GM18867 (cell line): ENCODE data around the gene EIPR1.

Experiments used
- ATAC-seq: cut with Tn5 transposase; IDR thresholded peaks from one replicate; pipeline ENCODE4 v1.9.1; 2021; ENCODE audit warnings: mild to moderate bottlenecking, moderate library complexity; ENCODE audit not compliant: unreplicated experiment

The EIPR1 gene

DNA sequence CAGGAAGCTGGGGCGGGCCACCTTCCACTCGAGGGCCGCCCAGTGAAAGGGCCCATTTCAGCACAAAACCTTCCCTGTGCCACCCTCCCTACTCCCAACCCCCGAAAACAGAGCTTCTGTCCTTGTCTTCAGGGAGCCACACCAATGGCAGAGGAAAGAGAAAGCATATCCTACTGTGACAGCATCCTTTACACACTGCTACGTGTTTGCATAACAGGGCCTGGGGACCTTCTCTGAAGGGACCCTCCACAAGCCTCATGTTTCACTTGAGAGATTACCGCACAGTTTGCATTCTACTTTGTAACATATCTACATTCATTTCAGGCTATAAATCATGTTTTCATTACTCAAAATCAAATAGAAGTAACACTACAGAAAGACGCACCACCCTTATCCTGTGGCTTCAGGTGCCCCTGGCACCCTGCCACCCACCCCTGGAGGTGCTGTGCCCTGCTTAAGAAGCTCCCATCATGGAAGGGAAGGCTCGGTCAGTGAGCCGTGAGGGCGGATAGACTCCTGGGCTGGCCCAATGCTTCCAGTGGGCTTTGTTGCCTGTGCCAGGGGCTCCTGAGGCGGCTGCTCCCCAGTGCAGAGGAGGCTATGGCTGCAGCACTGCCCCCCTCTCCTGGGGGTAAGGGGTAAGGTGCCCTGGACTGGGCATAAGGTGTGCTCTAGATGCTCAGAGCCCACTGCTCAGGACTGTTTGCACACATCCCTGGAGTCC, 52.0 kb downstream of the EIPR1 start:
- no peak for ATAC-seq

DNA sequence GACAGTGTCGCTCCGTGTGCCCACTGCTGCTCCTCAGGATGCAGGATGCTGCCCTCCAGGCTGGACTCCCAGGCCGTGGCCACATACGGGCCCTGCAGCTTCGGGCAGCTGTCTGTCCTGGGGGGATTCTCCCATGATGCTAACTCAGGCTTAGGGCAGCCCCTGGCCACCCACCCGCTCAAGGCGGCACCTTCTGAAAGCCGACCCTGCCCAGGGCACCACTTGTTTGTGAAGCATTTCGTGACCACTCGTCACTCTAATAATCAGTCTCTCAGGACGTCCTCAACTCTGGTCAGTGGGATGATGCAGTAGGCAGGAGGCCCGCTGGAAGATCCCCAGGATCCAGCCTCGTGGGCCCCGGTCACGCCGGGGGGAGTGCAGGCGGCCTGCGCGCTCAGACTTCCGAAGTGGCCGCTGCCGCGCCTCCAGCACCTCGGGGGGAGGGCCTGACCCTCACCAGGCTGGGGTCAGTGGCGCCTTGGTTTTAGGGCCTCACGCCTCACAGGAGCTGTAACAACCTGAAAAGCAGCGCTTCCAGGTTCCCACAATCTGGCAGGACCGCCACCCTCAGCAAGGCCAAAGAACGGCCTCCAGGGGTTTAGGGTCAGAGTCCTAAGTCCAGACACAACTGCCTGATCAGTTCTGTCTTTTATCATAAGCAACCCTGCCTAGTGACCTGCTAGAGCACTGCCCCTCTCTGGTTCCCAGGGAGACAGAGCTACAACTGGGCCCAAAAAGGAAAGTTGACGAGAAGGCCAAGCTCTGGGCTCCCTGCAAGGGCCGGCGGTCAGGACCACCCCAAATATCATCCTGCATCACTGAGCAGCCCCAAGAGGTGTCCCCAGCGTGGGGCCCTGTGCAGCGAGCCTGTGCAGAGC, 53.0 kb downstream of the EIPR1 start:
- ATAC-seq, result no peak

DNA sequence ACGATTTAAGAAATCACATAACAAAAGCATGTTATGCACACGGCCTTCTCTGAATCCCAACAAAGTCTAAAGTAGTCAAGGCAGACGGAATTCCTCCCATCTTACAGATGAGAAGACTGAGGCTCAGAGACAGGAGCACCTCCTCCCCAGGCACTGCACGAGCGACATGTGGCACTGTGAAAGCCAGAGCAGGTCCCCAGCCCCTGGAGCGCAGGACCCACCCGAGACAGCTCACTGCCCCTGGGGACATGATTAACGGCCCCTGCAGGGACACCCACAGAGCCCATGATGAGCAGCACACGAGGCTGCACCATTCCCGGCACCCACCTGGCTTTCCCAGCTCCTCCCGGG, 53.6 kb downstream of the EIPR1 start:
- no peak for ATAC-seq

DNA sequence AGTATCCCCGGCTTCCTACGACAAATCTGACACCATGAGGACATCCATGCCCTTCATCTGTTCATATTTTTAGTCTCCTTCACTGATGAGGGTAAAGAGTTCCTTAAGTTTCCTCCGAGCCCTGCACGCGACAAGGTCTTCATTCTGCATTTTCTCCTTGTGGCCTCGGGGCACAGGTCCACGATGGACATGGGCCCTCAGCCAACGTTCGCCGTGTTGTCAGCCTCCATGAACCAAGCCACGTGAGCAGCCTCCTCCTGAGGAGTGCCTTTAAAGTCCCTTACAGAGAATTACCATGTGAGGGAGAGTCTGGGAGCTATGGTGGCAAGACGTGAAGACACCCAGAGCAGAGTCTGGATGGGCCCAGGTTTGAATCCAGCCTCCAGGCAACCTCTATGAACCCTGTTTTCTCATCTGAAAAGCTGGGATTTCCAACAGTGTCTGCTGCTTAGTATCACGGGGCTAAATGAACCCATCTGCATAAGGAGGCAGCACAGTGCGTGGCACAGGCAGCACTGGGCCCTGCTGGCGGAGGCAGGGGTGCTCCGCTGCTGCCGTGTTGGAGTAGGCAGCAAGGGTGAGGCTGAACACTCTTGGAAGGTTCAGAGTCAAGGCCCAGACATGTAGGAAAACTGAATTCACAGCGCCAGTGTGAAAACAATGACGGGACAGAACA, 54.1 kb downstream of the EIPR1 start:
- no peak for ATAC-seq

DNA sequence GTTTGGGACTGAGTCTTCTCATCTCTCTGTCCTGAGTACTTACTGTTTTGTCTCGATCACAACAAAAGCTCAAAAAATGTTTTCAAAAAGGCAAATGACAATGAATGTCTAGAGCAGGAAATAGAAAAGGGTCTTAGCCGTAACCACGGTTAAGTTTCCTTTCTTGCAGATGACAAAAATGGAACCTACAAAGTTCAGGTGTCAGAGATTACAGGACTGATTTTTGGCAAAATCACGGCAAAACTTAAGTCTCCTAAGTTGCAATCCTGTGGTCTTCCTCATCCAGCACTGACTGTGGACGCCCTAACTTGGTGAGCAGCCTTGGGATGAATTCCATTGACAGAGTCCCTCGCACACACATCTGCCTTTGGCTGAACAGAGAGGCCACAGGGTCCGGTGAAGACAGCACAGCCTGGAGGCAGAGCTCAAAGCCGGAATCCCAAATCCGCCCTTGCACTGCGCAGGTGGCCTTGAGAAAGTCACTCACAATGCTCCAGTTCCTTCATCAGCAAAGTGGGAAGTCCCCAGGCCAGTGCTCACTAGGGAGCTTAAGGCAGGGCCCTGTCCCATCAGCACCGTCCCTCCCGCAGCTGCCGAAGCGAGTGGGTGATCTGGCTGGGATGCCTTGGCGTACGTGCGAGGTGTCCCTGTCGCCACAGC, 55.2 kb downstream of the EIPR1 start:
- no peak for ATAC-seq

DNA sequence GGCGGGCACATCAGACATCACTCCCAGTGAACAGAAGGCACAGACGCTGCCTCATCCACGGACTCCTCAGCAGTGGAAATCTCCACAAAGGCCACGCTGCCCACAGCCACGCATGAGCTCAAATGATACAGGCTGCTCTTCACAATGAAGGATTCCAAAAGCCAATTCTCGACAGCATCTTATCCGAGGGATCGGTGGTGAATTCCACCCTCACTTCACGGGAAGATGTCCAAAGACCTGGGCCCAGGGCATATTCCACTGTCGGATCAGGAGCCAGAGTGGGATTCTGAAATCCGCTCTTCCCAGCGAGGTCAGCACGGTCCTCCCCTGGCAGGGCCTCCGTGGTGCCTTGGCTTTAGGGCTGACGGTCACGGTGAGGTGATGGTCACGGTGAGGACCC, 55.8 kb downstream of the EIPR1 start:
- ATAC-seq, result no peak

DNA sequence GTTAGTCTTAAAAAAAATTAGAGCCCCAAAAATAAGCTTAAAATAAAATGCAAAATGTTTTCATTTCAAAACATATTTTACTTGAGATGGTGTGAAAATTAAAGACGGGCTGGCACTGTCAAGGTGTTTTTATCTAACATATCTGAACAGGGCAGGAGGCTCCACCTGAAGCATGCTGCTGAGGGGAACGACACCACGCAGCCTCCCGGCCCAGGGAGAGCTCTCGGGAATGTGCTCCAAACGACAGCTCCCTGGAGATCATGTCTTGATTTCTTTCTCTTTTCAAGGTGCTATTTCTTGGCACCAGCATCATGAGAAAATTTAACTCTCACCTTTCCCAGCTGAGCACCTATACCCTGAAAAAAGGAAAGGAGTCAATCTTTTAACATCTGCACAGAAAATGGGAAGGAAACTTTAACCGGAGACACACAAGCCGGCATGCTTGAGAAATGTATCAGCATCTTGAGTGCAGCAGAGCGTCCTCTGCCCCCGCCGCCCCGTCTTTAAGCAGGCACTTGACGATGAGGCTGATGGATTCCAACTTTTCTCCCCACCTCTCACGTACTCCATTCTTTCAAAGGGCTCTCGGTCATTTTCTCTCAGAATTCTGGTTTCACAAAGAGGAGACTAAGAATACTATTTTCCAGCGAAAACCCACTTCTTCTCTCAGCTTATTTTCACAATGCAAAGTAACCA, 56.6 kb downstream of the EIPR1 start:
- ATAC-seq, result no peak

DNA sequence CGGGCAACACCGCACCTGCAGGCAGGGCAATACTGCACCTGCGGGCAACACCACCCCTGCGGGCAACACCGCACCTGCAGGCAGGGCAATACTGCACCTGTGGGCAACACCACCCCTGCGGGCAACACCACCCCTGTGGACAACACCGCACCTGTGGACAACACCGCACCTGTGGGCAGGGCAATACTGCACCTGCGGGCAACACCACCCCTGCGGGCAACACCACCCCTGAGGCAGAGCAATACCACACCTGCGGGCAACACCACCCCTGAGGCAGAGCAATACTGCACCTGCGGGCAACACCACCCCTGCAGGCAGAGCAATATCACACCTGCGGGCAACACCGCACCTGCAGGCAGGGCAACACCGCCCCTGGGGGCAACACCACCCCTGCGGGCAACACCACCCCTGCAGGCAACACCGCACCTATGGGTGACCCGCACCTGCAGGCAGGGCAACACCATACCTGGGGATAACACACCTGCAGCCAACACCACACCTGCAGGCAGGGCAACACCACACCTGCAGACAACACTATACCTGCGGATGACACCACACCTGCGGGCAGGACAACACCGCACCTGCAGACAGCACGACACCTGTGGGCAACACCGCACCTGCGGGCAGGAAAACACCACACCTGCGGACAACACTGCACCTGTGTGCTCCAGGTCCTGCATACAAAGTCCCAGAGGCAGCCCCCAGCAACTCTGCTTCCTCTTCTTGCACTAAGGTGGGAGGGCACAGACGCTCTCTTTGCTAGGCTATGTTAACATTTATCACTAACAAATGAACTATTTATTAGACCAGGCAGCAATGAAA, 57.7 kb downstream of the EIPR1 start:
- no peak for ATAC-seq

DNA sequence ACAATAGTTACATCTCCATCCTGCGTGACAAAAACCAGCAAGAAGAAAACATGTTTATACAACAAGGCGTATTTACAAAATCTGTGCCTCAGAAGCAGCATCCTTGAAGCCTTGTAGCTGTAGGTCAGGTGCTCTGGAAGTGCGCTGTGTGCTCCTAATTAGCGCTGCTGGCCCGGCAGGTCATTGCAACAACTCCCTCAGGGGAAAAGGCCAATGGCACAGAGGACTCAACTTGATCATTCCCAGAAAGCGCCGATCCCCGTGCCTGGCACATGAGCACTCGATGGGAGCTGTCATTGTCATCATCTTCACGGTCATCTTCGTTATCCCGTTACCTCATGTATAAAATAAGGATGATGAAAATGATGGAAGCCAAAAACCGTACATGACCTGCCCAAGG, 58.5 kb downstream of the EIPR1 start:
- ATAC-seq, result no peak

DNA sequence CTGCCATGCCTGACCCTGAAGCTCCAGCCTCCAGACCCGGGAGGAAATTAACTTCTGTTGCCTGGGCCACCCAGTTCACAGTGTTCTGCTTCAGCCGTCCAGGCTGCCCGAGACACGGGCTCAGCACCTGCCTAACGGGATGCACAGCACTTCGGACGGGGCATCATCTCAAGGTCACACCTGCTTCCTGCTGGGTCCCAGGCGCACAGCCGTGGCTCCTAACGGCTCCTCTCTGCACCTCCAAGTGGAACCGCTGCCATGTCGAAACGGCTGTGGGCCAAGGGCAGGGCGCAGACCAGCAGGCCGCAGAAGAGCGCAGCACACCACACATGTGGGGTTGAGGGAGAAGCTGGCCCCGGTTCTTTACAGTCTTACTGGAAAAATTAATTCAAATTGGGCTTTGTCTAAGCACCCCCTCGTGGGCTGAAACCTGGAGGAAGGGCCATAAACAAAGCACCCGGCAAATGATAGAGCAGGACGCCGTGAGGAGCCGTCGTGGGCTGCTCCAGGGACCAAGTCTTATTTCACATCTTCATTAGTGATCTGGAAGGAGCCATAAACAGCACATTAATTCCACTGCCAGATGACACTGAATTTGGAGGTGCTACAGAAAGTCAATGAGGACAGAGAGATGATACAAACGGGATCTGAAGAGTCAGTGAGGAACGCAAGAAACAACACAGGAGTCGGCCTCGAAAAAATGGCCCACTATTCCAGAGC, 59.6 kb downstream of the EIPR1 start:
- no peak for ATAC-seq

DNA sequence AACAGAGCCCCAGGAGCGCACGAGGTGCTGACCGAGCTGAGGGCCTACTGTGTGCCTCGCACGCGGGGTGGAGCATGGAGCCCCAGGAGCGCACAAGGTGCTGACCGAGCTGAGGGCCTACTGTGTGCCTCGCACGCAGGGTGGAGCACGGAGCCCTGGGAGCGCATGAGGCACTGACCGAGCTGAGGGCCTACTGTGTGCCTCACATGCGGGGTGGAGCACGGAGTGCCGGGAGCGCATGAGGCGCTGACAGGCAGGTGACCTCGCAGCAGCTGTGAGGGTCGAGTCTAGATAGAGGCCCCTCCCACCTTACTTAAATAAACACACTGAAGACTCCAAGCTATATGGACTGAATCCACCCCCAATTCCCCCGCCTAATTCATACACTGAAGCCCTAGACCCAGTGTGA, 60.3 kb downstream of the EIPR1 start:
- no peak for ATAC-seq

DNA sequence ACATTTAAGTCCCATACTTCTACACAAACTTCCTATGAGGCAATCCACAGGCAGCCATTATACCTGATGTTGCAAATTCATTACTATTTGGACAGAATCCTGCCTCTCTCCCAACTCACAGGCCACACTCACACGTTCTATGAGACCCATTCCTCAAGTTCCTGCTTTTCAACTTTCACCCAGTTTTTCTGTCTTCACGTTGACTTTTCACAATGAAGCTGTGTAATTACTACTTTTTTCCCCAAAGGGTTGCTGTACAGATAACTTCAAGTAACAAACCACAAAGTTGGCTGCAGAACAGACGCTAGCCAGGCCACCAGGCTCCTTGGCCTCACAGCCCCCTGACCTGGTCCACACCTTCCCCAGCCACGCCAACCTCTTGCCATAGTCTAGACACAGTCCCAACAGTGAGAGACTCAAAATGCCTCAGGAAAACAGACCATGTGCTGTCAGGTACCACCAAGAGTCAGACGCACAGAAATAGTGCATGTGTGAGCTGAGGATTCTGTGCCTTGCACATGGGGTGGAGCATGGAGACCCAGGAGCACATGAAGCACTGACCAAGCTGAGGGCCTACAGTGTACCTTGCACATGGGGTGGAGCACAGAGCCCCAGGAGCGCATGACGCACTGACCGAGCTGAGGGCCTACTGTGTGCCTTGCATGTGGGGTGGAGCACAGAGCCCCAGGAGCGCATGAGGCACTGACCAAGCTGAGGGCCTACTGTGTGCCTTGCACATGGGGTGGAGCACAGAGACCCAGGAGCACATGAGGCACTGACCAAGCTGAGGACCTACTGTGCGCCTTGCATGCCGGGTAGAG, 61.0 kb downstream of the EIPR1 start:
- ATAC-seq, result no peak

DNA sequence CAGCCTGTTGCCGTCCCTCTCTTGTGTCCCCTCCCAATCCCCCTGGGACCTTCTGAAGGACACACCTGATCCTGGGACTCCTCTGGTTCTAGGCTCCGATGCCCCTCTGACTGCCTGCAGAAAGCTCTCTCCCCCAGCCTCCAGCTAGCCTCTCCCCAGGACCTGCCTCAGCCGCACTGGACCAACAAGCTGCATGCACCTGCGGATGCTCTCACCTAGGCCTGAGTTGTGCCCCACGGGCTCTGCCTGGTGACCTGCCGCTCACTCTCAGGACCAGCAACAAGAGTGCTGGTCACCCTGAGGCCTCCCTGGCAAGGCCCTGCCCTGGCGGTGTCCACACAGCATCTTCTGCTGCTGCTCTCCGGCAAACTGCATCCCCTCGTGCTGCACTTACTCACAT, 63.0 kb downstream of the EIPR1 start:
- no peak for ATAC-seq

DNA sequence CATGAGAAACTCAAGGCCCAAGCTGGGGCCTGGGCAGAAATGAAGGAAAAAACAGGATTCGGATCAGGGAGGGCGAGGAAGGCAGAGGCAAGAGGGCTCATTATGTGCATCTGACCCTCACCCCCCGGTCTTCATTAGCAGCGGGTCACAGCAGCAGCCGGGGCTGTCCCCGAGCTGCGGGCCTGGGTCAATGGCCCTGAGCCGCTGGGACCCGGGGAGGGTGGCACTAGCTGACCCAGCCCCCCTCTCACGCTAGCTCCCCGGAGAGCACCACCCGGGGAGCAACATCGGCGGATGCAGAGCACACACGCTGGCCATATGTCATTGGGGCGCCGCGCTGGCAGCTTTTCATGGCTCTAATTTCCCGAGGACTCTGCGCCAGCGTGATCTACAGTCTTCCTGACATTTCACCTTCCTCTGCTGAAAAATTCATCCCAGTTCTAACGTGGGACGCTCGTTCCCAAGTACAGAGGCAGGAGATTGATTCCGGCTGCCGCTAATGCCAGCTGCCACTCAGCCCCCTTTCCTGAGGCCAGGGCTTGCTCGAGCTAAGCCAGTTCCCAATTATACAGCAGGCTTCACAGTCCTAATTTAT, 63.7 kb downstream of the EIPR1 start:
- no peak for ATAC-seq

DNA sequence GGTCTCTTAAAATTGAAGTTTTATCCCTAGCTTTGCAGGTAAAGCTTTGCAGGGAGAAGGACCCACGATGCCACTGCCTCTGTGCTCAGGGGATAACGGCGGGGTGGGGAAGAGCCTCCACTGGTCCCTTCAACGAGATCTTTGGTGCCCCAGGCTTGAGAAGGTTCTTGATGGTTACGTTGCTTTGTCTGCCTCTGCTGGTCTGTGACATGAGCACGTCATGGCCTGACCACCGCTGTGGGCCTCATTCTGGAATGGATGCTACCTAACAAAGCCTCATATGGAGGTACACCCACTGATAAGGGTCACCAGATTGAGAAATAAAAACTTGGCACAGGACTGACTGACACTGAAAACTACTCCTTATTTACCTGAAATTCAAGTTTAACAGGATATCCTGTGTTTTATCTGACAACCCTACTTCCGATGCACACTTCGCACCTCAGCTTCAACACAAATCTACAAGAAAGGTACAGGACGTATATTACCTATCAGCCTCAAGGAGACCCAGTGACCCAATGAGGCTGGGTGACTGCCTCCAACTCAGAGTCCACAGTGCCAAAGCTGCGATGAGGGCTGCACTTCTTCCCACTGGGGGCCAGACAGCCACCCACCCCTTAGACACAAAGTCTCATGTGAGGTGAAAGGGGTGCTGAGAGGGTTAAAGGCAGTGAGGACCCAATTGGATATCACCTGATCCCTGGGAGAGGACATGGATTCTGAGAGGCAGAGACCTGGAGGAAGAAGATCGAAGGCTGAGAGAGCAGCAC, 64.9 kb downstream of the EIPR1 start:
- ATAC-seq, result no peak

DNA sequence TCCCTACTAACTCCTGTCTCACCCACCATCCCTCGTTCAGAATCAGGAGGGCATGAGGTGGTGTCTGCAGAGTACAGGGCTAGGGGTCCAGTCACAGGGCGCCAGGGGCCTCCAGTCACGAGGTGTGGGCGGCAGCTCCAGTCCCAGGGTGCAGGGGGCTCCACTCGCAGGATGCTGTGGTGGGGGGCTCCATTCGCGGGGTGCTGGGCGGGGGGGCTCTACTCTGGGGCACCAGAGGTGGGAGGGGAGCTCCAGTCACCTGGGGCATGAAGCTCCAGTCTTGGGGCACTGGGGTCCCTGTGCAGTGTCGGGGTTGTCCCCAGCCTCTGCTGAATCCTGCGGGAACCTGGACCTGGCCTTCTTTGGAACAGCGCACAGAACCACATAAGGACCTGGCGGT, 66.0 kb downstream of the EIPR1 start:
- no peak for ATAC-seq
